HL-60/S4 treated with retinoic acid at 250 ng/mL for 4 days and 3 days (cell line): ENCODE results near the gene WDR64.
"Not testable (repeated sequence)": the region's sequence is repeated elsewhere in the genome, so short reads cannot be mapped to it uniquely, and the experiment has no call there.

ENCODE experiments used
- in situ Hi-C: fragments of 300-500 bp; cut with MboI; formaldehyde crosslinking; loops from 2 replicates; pipeline ENCODE4 v1.7.0; 2022; ENCODE audit warnings: low sequenced_read_pairs

WDR64 gene

GRCh38 chr1:241776911-241777310, 124.8 kb downstream of the WDR64 start:
- in situ Hi-C loops, result no loop called here

GRCh38 chr1:241778117-241778516, 126.0 kb downstream of the WDR64 start:
- in situ Hi-C loops, result no loop called here

- in situ Hi-C loops, result no loop called here
These were observed 127.8 kb downstream of the WDR64 start for GRCh38 chr1:241779897-241780296.

GRCh38 chr1:241782396-241782795, 130.3 kb downstream of the WDR64 start:
- in situ Hi-C loops, result no loop called here

- in situ Hi-C loops, result no loop called here
These were observed 135.6 kb downstream of the WDR64 start for GRCh38 chr1:241787691-241788090.

GRCh38 chr1:241789061-241789460, 137.0 kb downstream of the WDR64 start:
- in situ Hi-C loops, result no loop called here

GRCh38 chr1:241799416-241799815, 147.3 kb downstream of the WDR64 start:
- in situ Hi-C loops, result no loop called here

GRCh38 chr1:241800640-241801039, 148.6 kb downstream of the WDR64 start:
- in situ Hi-C loops, result no loop called here

- in situ Hi-C loops, result no loop called here
These were observed 150.8 kb downstream of the WDR64 start for GRCh38 chr1:241802863-241803262.

GRCh38 chr1:241804706-241805105, 152.6 kb downstream of the WDR64 start:
- in situ Hi-C loops, result not testable (repeated sequence)

- in situ Hi-C loops, result no loop called here
These were observed 156.2 kb downstream of the WDR64 start for GRCh38 chr1:241808265-241808664.

GRCh38 chr1:241810769-241811405, 158.8 kb downstream of the WDR64 start:
- in situ Hi-C loops, result no loop called here

GRCh38 chr1:241813768-241814320, 161.8 kb downstream of the WDR64 start:
- in situ Hi-C loops, result no loop called here

- in situ Hi-C loops, result no loop called here
These were observed 163.9 kb downstream of the WDR64 start for GRCh38 chr1:241816008-241816407.

GRCh38 chr1:241817331-241817792, 165.3 kb downstream of the WDR64 start:
- in situ Hi-C loops, result no loop called here

- in situ Hi-C loops, result no loop called here
These were observed 166.0 kb downstream of the WDR64 start for GRCh38 chr1:241817956-241818612.

GRCh38 chr1:241819340-241819866, 167.3 kb downstream of the WDR64 start:
- in situ Hi-C loops, result no loop called here

GRCh38 chr1:241821363-241821762, 169.3 kb downstream of the WDR64 start:
- in situ Hi-C loops, result no loop called here

GRCh38 chr1:241822846-241823245, 170.8 kb downstream of the WDR64 start:
- in situ Hi-C loops, result no loop called here

GRCh38 chr1:241823925-241824324, 171.8 kb downstream of the WDR64 start:
- in situ Hi-C loops, result no loop called here

- in situ Hi-C loops, result no loop called here
These were observed 173.5 kb downstream of the WDR64 start for GRCh38 chr1:241825581-241825980.

GRCh38 chr1:241826613-241827012, 174.5 kb downstream of the WDR64 start:
- in situ Hi-C loops, result not testable (repeated sequence)
